ENCODE results near the gene PTK6.

Gene PTK6

DNA sequence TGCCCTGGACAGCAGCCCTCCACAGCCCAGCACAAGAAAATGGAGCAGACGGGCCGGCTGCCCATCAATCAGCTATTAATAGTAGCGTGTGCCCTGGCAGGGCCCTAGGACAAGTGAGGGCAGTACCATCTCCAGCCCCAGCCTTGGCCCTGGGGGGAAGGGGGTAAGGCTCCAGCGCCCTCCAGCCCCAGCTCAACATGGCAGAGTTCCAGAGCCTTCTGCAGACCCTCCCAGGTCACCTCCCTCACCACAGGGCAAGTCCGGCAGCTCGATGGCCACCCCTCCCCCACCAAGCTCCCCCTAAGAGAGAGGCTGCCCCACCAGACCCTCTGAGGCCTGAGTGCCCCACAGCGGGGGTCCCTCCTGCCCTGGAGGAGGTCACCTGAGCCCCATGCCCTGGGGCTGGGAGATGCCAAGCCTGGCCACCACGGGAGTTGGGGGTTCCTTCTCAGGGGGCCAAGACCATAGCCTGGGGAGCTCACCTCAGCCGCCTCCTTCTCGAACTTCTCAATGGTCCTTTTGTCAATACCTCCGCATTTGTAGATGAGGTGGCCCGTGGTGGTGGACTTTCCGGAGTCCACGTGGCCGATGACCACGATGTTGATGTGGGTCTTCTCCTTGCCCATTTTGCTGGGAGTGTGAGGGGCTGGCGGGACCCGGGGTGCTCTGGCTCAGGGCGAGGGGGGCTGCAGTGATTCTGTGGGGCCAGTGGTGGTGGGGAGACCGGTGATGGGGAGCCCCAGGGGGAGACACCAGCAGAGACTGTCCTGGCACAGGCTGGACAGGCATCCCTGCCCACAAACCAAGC is 39.8 kb downstream of the PTK6 start:
- no peak for DNase-seq (ENCODE audit: low read depth in 1 of 2, low spot score in 1 of 2)
- no peak overlapping the region for H3K27ac ChIP-seq (replicated peaks)
- no peak for TF ChIP-seq GABPA (IDR thresholded peaks at IDR 0.05; ENCODE audit: low read depth)
- TF ChIP-seq, protein P1, sequence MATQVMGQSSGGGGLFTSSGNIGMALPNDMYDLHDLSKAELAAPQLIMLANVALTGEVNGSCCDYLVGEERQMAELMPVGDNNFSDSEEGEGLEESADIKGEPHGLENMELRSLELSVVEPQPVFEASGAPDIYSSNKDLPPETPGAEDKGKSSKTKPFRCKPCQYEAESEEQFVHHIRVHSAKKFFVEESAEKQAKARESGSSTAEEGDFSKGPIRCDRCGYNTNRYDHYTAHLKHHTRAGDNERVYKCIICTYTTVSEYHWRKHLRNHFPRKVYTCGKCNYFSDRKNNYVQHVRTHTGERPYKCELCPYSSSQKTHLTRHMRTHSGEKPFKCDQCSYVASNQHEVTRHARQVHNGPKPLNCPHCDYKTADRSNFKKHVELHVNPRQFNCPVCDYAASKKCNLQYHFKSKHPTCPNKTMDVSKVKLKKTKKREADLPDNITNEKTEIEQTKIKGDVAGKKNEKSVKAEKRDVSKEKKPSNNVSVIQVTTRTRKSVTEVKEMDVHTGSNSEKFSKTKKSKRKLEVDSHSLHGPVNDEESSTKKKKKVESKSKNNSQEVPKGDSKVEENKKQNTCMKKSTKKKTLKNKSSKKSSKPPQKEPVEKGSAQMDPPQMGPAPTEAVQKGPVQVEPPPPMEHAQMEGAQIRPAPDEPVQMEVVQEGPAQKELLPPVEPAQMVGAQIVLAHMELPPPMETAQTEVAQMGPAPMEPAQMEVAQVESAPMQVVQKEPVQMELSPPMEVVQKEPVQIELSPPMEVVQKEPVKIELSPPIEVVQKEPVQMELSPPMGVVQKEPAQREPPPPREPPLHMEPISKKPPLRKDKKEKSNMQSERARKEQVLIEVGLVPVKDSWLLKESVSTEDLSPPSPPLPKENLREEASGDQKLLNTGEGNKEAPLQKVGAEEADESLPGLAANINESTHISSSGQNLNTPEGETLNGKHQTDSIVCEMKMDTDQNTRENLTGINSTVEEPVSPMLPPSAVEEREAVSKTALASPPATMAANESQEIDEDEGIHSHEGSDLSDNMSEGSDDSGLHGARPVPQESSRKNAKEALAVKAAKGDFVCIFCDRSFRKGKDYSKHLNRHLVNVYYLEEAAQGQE (IDR thresholded peaks at IDR 0.05; ENCODE audit: insufficient replicate concordance, low read depth), result no peak
- TF ChIP-seq, protein P2, sequence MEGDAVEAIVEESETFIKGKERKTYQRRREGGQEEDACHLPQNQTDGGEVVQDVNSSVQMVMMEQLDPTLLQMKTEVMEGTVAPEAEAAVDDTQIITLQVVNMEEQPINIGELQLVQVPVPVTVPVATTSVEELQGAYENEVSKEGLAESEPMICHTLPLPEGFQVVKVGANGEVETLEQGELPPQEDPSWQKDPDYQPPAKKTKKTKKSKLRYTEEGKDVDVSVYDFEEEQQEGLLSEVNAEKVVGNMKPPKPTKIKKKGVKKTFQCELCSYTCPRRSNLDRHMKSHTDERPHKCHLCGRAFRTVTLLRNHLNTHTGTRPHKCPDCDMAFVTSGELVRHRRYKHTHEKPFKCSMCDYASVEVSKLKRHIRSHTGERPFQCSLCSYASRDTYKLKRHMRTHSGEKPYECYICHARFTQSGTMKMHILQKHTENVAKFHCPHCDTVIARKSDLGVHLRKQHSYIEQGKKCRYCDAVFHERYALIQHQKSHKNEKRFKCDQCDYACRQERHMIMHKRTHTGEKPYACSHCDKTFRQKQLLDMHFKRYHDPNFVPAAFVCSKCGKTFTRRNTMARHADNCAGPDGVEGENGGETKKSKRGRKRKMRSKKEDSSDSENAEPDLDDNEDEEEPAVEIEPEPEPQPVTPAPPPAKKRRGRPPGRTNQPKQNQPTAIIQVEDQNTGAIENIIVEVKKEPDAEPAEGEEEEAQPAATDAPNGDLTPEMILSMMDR (IDR thresholded peaks at IDR 0.05; ENCODE audit: insufficient read depth, low read length), result no peak
- no peak for TF ChIP-seq POLR2AphosphoS5 (IDR thresholded peaks at IDR 0.05; ENCODE audit: low read depth)
- no peak for TF ChIP-seq SPI1 (IDR thresholded peaks at IDR 0.05; ENCODE audit: borderline replicate concordance, low read depth)
- H3K27me3 ChIP-seq (ENCODE audit: insufficient read depth, poor library complexity, severe bottlenecking), result peaks cover 25% of the 10 kb centered on the region
- no peak overlapping the region for H3K4me3 ChIP-seq (replicated peaks; ENCODE audit: insufficient read depth, low read length)

DNA sequence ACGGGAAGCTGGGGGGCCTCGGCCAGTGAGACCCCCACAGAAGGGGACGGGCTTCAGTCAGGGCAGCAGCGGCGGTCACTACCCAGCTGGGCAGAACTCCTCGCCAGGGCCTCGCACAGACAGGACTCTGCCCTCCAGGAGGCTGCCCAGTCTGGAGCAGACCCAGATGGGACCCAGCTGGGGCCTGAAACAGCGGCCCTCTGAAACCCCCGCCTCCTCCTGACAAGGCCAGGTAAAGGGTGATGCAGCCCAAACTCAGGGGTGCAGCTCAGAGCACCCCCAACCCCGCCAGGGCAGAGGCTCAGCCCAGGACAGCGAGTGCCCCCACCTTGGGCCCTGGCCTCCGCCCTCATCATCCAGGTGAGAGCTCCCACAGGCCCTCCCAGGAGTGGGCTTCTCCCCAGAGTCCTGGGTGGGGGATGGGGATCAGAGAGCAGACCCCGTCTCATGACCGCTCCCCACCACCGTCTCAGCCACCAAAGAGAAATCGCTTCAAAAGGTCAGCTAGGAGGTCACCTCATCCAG is 40.5 kb downstream of the PTK6 start:
- TF ChIP-seq, protein P1 (IDR thresholded peaks at IDR 0.05; ENCODE audit: insufficient replicate concordance, low read depth), result no peak
- TF ChIP-seq GABPA (IDR thresholded peaks at IDR 0.05; ENCODE audit: low read depth) (no peak), SPI1 (IDR thresholded peaks at IDR 0.05; ENCODE audit: borderline replicate concordance, low read depth) (no peak), POLR2AphosphoS5 (IDR thresholded peaks at IDR 0.05; ENCODE audit: low read depth) (no peak)
- TF ChIP-seq, protein P2 (IDR thresholded peaks at IDR 0.05; ENCODE audit: insufficient read depth, low read length), result no peak
- no peak overlapping the region for H3K4me3 ChIP-seq (replicated peaks; ENCODE audit: insufficient read depth, low read length)
- no peak overlapping the region for H3K27ac ChIP-seq (replicated peaks)
- peaks cover 25% of the 10 kb centered on the region for H3K27me3 ChIP-seq (ENCODE audit: insufficient read depth, poor library complexity, severe bottlenecking)
- no peak for DNase-seq (ENCODE audit: low read depth in 1 of 2, low spot score in 1 of 2)

DNA sequence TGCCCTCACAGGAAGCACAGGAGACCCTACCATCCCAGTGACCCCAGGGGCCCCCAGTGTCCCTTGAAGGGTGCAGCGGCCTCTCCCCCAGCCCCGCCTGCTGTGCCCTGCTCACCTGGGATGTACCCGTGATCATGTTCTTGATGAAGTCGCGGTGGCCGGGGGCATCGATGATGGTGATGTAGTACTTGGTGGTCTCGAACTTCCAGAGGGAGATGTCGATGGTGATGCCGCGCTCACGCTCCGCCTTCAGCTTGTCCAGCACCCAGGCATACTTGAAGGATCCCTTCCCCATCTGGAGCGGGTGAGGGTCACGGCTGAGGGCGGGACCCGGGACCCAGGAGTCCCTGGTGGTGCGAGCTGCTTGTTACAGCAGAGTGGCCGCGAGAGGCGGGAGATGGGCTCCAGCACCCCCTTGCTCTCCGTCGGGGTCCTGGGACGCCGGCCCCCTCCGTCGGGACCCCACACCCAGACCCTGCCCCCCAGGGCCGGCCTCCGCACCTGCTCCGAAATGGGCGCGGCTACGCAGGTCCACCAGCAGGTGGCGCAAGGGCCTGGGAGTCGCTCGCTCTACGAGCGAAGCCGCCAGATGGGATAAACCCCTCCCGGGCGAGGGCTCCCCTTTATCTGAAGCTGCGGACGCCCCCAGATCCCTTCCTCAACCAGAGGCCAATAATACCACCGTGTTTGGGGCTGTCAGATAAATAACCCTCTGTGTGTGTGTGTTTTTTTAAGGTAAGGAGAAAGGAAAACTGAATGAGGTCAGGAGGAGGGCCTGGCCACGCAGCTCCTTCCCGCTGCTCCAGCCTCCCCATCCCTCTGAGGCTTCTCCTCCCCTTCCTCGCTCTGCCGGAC is 41.2 kb downstream of the PTK6 start:
- H3K27me3 ChIP-seq (ENCODE audit: insufficient read depth, poor library complexity, severe bottlenecking), result peaks cover 25% of the 10 kb centered on the region
- no peak overlapping the region for H3K4me3 ChIP-seq (replicated peaks; ENCODE audit: insufficient read depth, low read length)
- TF ChIP-seq GABPA (IDR thresholded peaks at IDR 0.05; ENCODE audit: low read depth), result no peak
- TF ChIP-seq, protein P2 (IDR thresholded peaks at IDR 0.05; ENCODE audit: insufficient read depth, low read length), result peak; percentile 64
- peak; percentile 20 to 49 for DNase-seq (ENCODE audit: low read depth in 1 of 2, low spot score in 1 of 2)
- H3K27ac ChIP-seq (replicated peaks), result no peak overlapping the region
